Measurements from ENCODE around the gene ENTPD8. TPM values are rescaled to one million over a fixed set of nuclear protein-coding genes. Genes with fewer than 3 reads are reported as not detected.

The ENTPD8 gene
- total and polyA plus RNA-seq, 10 of the 15 experiments (the other 5 are each of a cell fraction or from before 2014, with no cell fraction given) = not detected

GRCh38 chr9:137446851-137447471 lies 5.8 kb upstream of the ENTPD8 start (continued):
- TF ChIP-seq ZNF687 (IDR thresholded peaks at IDR 0.05) (no peak), MXI1 (IDR thresholded peaks at IDR 0.05; ENCODE audit: low read depth, low read length) (no peak), NR2F1 (conservative IDR thresholded peaks at IDR 0.05) (no peak), ZBED1 (IDR thresholded peaks at IDR 0.05; ENCODE audit: borderline replicate concordance) (no peak), GATAD2B (conservative IDR thresholded peaks at IDR 0.05; ENCODE audit: low read depth) (no peak), SUZ12 (IDR thresholded peaks at IDR 0.05; ENCODE audit: unreplicated experiment) (no peak), MYC (IDR thresholded peaks at IDR 0.05; ENCODE audit: insufficient read depth, insufficient read length, insufficient replicate concordance, low read length, severe bottlenecking) (no peak), BACH1 (IDR thresholded peaks at IDR 0.05; ENCODE audit: borderline replicate concordance) (no peak)
- TF ChIP-seq, protein P1, sequence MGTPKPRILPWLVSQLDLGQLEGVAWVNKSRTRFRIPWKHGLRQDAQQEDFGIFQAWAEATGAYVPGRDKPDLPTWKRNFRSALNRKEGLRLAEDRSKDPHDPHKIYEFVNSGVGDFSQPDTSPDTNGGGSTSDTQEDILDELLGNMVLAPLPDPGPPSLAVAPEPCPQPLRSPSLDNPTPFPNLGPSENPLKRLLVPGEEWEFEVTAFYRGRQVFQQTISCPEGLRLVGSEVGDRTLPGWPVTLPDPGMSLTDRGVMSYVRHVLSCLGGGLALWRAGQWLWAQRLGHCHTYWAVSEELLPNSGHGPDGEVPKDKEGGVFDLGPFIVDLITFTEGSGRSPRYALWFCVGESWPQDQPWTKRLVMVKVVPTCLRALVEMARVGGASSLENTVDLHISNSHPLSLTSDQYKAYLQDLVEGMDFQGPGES (IDR thresholded peaks at IDR 0.05) = no peak
